ENCODE data around the gene NPR3. TPM values are rescaled to one million over a fixed set of nuclear protein-coding genes. Genes with fewer than 3 reads are reported as not detected.

The NPR3 gene
- total RNA-seq, 1 experiment from 2014 or later: not detected

GRCh38 chr5:32753765-32754164 lies 42.6 kb downstream of the NPR3 start:
- Mint-ChIP-seq H3K27me3 (ENCODE audit: low read depth) (peaks cover 2% of the 10 kb centered on the region; the same call in 1 of the 2 replicates), H3K9me3 (peaks cover 10 to 11% of the 10 kb centered on the region in 2 experiments; a peak in 4 of 5 replicates), H3K4me1 (0 out of 4 replicates have a peak, but pooled peaks cover 0 to 3% of the 10 kb centered on the region in 2 experiments), H3K27ac (no peak overlapping the region), H3K36me3 (ENCODE audit: insufficient read depth in 1 of 3, low read depth in 3 of 3) (no peaks in the 10 kb centered on the region; a peak in 2 of 7 replicates), H3K4me3 (no peak overlapping the region)
- H2BK12ac ChIP-seq (ENCODE audit: insufficient read length, low read depth, low read length): no peak overlapping the region
- no peak overlapping the region for H2BK120ac ChIP-seq (ENCODE audit: low read depth, low read length, poor library complexity, severe bottlenecking)
- no peak overlapping the region for H3K56ac ChIP-seq (ENCODE audit: insufficient read length, low read depth, low read length)
- no peak overlapping the region for H4K5ac ChIP-seq (ENCODE audit: insufficient read length, low read depth, low read length)
- H3K18ac ChIP-seq (ENCODE audit: insufficient read length, low read depth, low read length): no peak overlapping the region
- no peak overlapping the region for H3T11ph ChIP-seq (ENCODE audit: low read length)
- no peak for TF ChIP-seq CTCF (conservative IDR thresholded peaks at IDR 0.05)
- no peak overlapping the region for H3K23ac ChIP-seq (ENCODE audit: insufficient read length, low read depth, low read length)
- DNase-seq: no peak
- no peak overlapping the region for H3K9ac ChIP-seq (ENCODE audit: extremely low read depth, insufficient read length, low read length)
- H3K79me2 ChIP-seq (ENCODE audit: insufficient read depth, low read length): no peaks in the 10 kb centered on the region
- H3K27ac ChIP-seq (ENCODE audit: insufficient read length, low read depth, low read length): no peak overlapping the region
- H4K8ac ChIP-seq (replicated peaks; ENCODE audit: insufficient read length, low read depth, low read length): no peak overlapping the region
- no peak overlapping the region for H3K4ac ChIP-seq (ENCODE audit: low read depth, low read length)
- no peak overlapping the region for H2AK5ac ChIP-seq (ENCODE audit: insufficient read length, low read length)
- no peak overlapping the region for H2BK15ac ChIP-seq (ENCODE audit: low read depth, low read length)
- no peak overlapping the region for H3K4me2 ChIP-seq (ENCODE audit: insufficient read depth, insufficient read length, low read length)
- H3K79me1 ChIP-seq (ENCODE audit: insufficient read depth, low read depth, low read length, poor library complexity, severe bottlenecking): no peaks in the 10 kb centered on the region
- no peak overlapping the region for H2AFZ ChIP-seq (ENCODE audit: low read length)
- H2BK5ac ChIP-seq (ENCODE audit: insufficient read length, low read length): no peak overlapping the region
- H4K20me1 ChIP-seq (ENCODE audit: control insufficient read depth, insufficient read depth, insufficient read length): no peaks in the 10 kb centered on the region
- no peaks in the 10 kb centered on the region for H3K27me3 ChIP-seq (ENCODE audit: insufficient read depth, low read length)
- H3K23me2 ChIP-seq (ENCODE audit: insufficient read length, low read depth, low read length, poor library complexity, severe bottlenecking): no peaks in the 10 kb centered on the region
- H2BK20ac ChIP-seq (ENCODE audit: low read depth, low read length, poor library complexity, severe bottlenecking): no peak overlapping the region
- no peaks in the 10 kb centered on the region for H3K4me1 ChIP-seq (ENCODE audit: insufficient read depth, low read length)
- H4K91ac ChIP-seq (ENCODE audit: insufficient read length, low read depth, low read length): no peak overlapping the region
- H3K14ac ChIP-seq (ENCODE audit: insufficient read depth, low read length): no peak overlapping the region
- no peaks in the 10 kb centered on the region for H3K9me3 ChIP-seq (ENCODE audit: control insufficient read depth, low read depth, low read length)

Measured in H9 (cell line).